H1 (cell line): ENCODE data around the gene FEM1C. TPM values are rescaled to one million over a fixed set of nuclear protein-coding genes. Genes with fewer than 3 reads are reported as not detected.
A peak's percentile ranks its signal among the peaks of the same experiment; 100 is the strongest.

Experiments used
- CTCF ChIA-PET: fragments of 300-600 bp; sonication (Branson Sonifier 250); formaldehyde crosslinking; loops from one replicate; lab custom pipeline; 2021; ENCODE audit not compliant: partially characterized antibody; lab: Charles Lee
- POLR2A ChIA-PET: fragments of 300-600 bp; sonication (Branson Sonifier 250); formaldehyde crosslinking; loops from one replicate; lab custom pipeline; 2021; ENCODE audit warnings: inconsistent platforms; ENCODE audit not compliant: partially characterized antibody; lab: Charles Lee
- DNase-seq, 2 experiments: peaks; one replicate each; pipeline versions ENCODE4 v3.0.0 to v3.0.0-alpha.2; 2010 to 2022; ENCODE audit warnings: low spot score in 2 of 2, low read depth in 1 of 2, mixed read lengths in 1 of 2
- FAIRE-seq: peaks from 2 replicates; lab custom pipeline; 2011; peaks lifted over from hg19 to GRCh38; lab: Jason Lieb, UNC
- H2AFZ ChIP-seq: 2 replicates; pipeline ENCODE4 v1.8.1; 2012; ENCODE audit warnings: low read length, inconsistent platforms
- H2AK5ac ChIP-seq: 2 replicates; pipeline ENCODE4 v1.6.1; 2013; ENCODE audit warnings: low read depth, low read length
- H2BK120ac ChIP-seq: replicated peaks from 2 replicates; pipeline ENCODE3; 2013; ENCODE audit warnings: low read depth, low read length, inconsistent platforms
- H2BK12ac ChIP-seq: 2 replicates; pipeline ENCODE4 v1.6.1; 2013; ENCODE audit warnings: low read depth, low read length
- H2BK15ac ChIP-seq: 2 replicates; pipeline ENCODE4 v1.6.1; 2013; ENCODE audit warnings: low read length
- H2BK20ac ChIP-seq: 2 replicates; pipeline ENCODE4 v1.6.1; 2013; ENCODE audit warnings: low read length
- H2BK5ac ChIP-seq: 2 replicates; pipeline ENCODE4 v1.6.1; 2013; ENCODE audit warnings: low read depth, low read length
- H3K14ac ChIP-seq: 2 replicates; pipeline ENCODE4 v1.6.1; 2013; ENCODE audit warnings: inconsistent platforms; ENCODE audit not compliant: insufficient read length
- H3K18ac ChIP-seq: 2 replicates; pipeline ENCODE4 v1.6.1; 2013; ENCODE audit warnings: low read length; ENCODE audit errors: extremely low read depth
- H3K23ac ChIP-seq: 2 replicates; pipeline ENCODE4 v1.6.1; 2013; ENCODE audit warnings: inconsistent platforms; ENCODE audit not compliant: insufficient read length
- H3K23me2 ChIP-seq: 2 replicates; pipeline ENCODE4 v1.6.1; 2013; ENCODE audit warnings: low read depth, low read length
- H3K27ac ChIP-seq: 2 replicates; pipeline ENCODE4 v1.6.1; 2011; ENCODE audit warnings: low read depth, low read length, inconsistent platforms
- H3K27me3 ChIP-seq, 4 experiments: replicated peaks in 1 of 4; 1 replicate in 1 of 4; 2 replicates in 3 of 4; pipeline versions ENCODE4 v1.6.1 to v1.8.1; 2011 to 2013; ENCODE audit warnings: low read length in 3 of 4, mild to moderate bottlenecking in 3 of 4, inconsistent platforms in 2 of 4, mixed read lengths in 2 of 4, moderate library complexity in 1 of 4; ENCODE audit not compliant: control insufficient read depth in 3 of 4, insufficient read depth in 3 of 4; ENCODE audit errors: extremely low read depth in 1 of 4
- H3K36me3 ChIP-seq, 4 experiments: 2 replicates each; pipeline versions ENCODE4 v1.6.1 to v1.8.1; 2011 to 2013; ENCODE audit warnings: mild to moderate bottlenecking in 4 of 4, low read length in 3 of 4, moderate library complexity in 2 of 4, control low read depth in 1 of 4, inconsistent platforms in 1 of 4; ENCODE audit not compliant: insufficient read depth in 4 of 4, control insufficient read depth in 2 of 4
- H3K4ac ChIP-seq: replicated peaks from 2 replicates; pipeline ENCODE3; 2013; ENCODE audit warnings: low read length, low read depth, mixed read lengths, inconsistent platforms; ENCODE audit not compliant: insufficient read length
- H3K4me1 ChIP-seq, 4 experiments: replicated peaks in 1 of 4; 1 replicate in 1 of 4; 2 replicates in 3 of 4; pipeline versions ENCODE4 v1.6.1 to v1.8.1; 2011 to 2013; ENCODE audit warnings: low read length in 3 of 4, inconsistent platforms in 2 of 4, mixed read lengths in 1 of 4; ENCODE audit not compliant: insufficient read depth in 4 of 4, control insufficient read depth in 3 of 4
- H3K4me2 ChIP-seq, 2 experiments: 2 replicates each; pipeline versions ENCODE4 v1.6.1 to v1.8.1; 2011 to 2013; ENCODE audit warnings: low read depth in 2 of 2, low read length in 2 of 2, control low read depth in 1 of 2, inconsistent platforms in 1 of 2, mild to moderate bottlenecking in 1 of 2; ENCODE audit not compliant: insufficient read depth in 1 of 2
- H3K4me3 ChIP-seq, 4 experiments: fragments of 200-600, 300-600 bp in 1 of 4; sonication (generic), shearing (Covaris generic), sonication (Bioruptor Twin) in 1 of 4; 2 replicates each; pipeline versions ENCODE4 v1.5.1 to v1.8.1; 2011 to 2016; ENCODE audit warnings: low read length in 4 of 4, low read depth in 3 of 4, control low read depth in 2 of 4, inconsistent platforms in 2 of 4, mild to moderate bottlenecking in 2 of 4, mixed read lengths in 1 of 4, moderate library complexity in 1 of 4; ENCODE audit not compliant: insufficient read depth in 2 of 4; ENCODE audit errors: extremely low read depth in 1 of 4
- H3K56ac ChIP-seq: replicated peaks from 2 replicates; pipeline ENCODE3; 2013; ENCODE audit warnings: low read depth, mild to moderate bottlenecking, mixed read lengths, low read length, inconsistent platforms; ENCODE audit not compliant: insufficient read length
- H3K79me1 ChIP-seq: 2 replicates; pipeline ENCODE4 v1.6.1; 2013; ENCODE audit warnings: low read depth, low read length, control low read depth
- H3K79me2 ChIP-seq, 2 experiments: 2 replicates each; pipeline versions ENCODE4 v1.6.1 to v1.8.1; 2012 to 2013; ENCODE audit warnings: low read length in 2 of 2, mild to moderate bottlenecking in 2 of 2, inconsistent platforms in 1 of 2; ENCODE audit not compliant: insufficient read depth in 2 of 2, control insufficient read depth in 1 of 2
- H3K9ac ChIP-seq, 4 experiments: replicated peaks in 1 of 4; 1 replicate in 1 of 4; 2 replicates in 3 of 4; pipeline versions ENCODE4 v1.6.1 to v1.8.1; 2011 to 2013; ENCODE audit warnings: low read depth in 3 of 4, low read length in 3 of 4, control low read depth in 2 of 4, mild to moderate bottlenecking in 2 of 4, moderate library complexity in 2 of 4, inconsistent platforms in 1 of 4; ENCODE audit errors: extremely low read depth in 1 of 4
- H3K9me3 ChIP-seq, 2 experiments: 2 replicates each; pipeline versions ENCODE4 v1.6.1 to v1.8.1; 2012 to 2013; ENCODE audit warnings: mild to moderate bottlenecking in 2 of 2, moderate library complexity in 2 of 2, control low read depth in 1 of 2, inconsistent platforms in 1 of 2, low read depth in 1 of 2, low read length in 1 of 2, mixed read lengths in 1 of 2; ENCODE audit not compliant: insufficient read depth in 2 of 2
- H4K20me1 ChIP-seq, 2 experiments: replicated peaks in 1 of 2; 2 replicates each; pipeline versions ENCODE3 to v1.8.1; 2011 to 2013; ENCODE audit warnings: inconsistent platforms in 2 of 2, low read length in 2 of 2, mild to moderate bottlenecking in 1 of 2; ENCODE audit not compliant: insufficient read depth in 2 of 2, control insufficient read depth in 1 of 2
- H4K5ac ChIP-seq: 2 replicates; pipeline ENCODE4 v1.6.1; 2013; ENCODE audit warnings: low read length, low read depth, mixed read lengths, inconsistent platforms; ENCODE audit not compliant: insufficient read length
- H4K8ac ChIP-seq: 2 replicates; pipeline ENCODE4 v1.8.0; 2013; ENCODE audit warnings: mild to moderate bottlenecking, moderate library complexity, low read length, inconsistent platforms; ENCODE audit not compliant: insufficient read depth; ENCODE audit errors: extremely low read depth
- H4K91ac ChIP-seq: replicated peaks from 2 replicates; pipeline ENCODE3; 2013; ENCODE audit warnings: low read length, mixed read lengths, inconsistent platforms; ENCODE audit not compliant: insufficient read length
- ATF2 ChIP-seq: IDR thresholded peaks from 2 replicates; pipeline ENCODE4 v1.6.1; 2012; ENCODE audit warnings: low read length, inconsistent platforms
- EGR1 ChIP-seq: IDR thresholded peaks from 2 replicates; pipeline ENCODE4 v1.6.1; 2011; ENCODE audit warnings: low read depth, low read length, borderline replicate concordance
- RNF2 ChIP-seq: fragments of 200-900, 300-1000 bp; sonication (generic); IDR thresholded peaks from 2 replicates; pipeline ENCODE4 v1.7.1; 2016; ENCODE audit warnings: borderline replicate concordance, low read depth, mild to moderate bottlenecking, antibody characterized with exemption, low read length; ENCODE audit not compliant: poor library complexity, severe bottlenecking; ENCODE audit errors: missing control alignments
- SIX5 ChIP-seq: IDR thresholded peaks from 2 replicates; pipeline ENCODE4 v1.6.1; 2011; ENCODE audit warnings: mild to moderate bottlenecking, low read depth, low read length
- WGBS, 2 experiments: shearing (Covaris generic) in 1 of 2; methylation state at CpG; one replicate each; pipeline versions ENCODE4 v1.1.6 to v1.1.7; 2013 to 2015; ENCODE audit warnings: low lambda C conversion rate in 2 of 2, mixed read lengths in 2 of 2, inconsistent platforms in 1 of 2, low coverage in 1 of 2, missing lambda C conversion rate in 1 of 2; ENCODE audit not compliant: insufficient replicate concordance in 2 of 2, insufficient coverage in 1 of 2, insufficient read length in 1 of 2; ENCODE audit errors: extremely low coverage in 1 of 2, missing lambda C conversion rate in 1 of 2; 5-methylcytosine and 5-hydroxymethylcytosine counted together
- polyA plus RNA-seq, 7 experiments: library from polyadenylated mRNA; depleted of rRNA in 3 of 7; stranded (reverse) in 5 of 7; unstranded in 2 of 7; fragments of >200 nt in 5 of 7; fragments of 200-250 nt in 2 of 7; gene quantifications; 1 replicate in 5 of 7; 2 replicates in 1 of 7; 4 replicates in 1 of 7; pipeline versions ENCODE4 v1.2.1 to v1.2.3, GENCODE V29; 2011 to 2013; ENCODE audit warnings: missing spikeins in 2 of 7, mixed read lengths in 2 of 7
- total RNA-seq: library from RNA; stranded (reverse); fragmentation: NEBNext Ultra II Directional; extraction: Animal tissue kit (Norgen Biotek cat#: 25700); gene quantifications from 2 replicates; pipeline ENCODE4 v1.2.1, GENCODE V29; 2021

Gene FEM1C
- total and polyA plus RNA-seq, 2 of the 8 experiments (the other 6 are each of a cell fraction or from before 2014, with no cell fraction given) = 4.4 to 17.7 TPM

GRCh38 chr5:115557667-115558387, 13.3 kb upstream of the FEM1C start:
- no peaks in the 10 kb centered on the region for H3K27me3 ChIP-seq
- H4K20me1 ChIP-seq = no peaks in the 10 kb centered on the region
- no peak overlapping the region for H3K4me3 ChIP-seq
- peak overlapping the region in 1 of 2 experiments; percentile 16; a peak in 1 of 4 replicates for H3K4me2 ChIP-seq
- 75% methylated on average over 3 of the region's 3 CpGs; no CpG with 5 or more reads in 1 of the 2 experiments for WGBS, 2 experiments
- H3K23me2 ChIP-seq = no peaks in the 10 kb centered on the region
- no peak overlapping the region for H3K27ac ChIP-seq
- no peak overlapping the region for H2BK15ac ChIP-seq
- H3K4me1 ChIP-seq = peaks cover 3 to 6% (median 3%) of the 10 kb centered on the region in 4 experiments; a peak in 6 of 7 replicates
- H4K8ac ChIP-seq = no peak overlapping the region
- no peak overlapping the region for H2BK12ac ChIP-seq
- no peak overlapping the region for H3K9ac ChIP-seq
- no peak overlapping the region for H2AK5ac ChIP-seq
- no peak overlapping the region for H3K18ac ChIP-seq
- no peak overlapping the region for H3K56ac ChIP-seq
- POLR2A ChIA-PET = no interaction called here
- no peak overlapping the region for H4K5ac ChIP-seq
- CTCF ChIA-PET = interaction anchor here (8.4 kb wide), 1 partner anchor 16 kb away, joined by 107 read pairs; no protein-coding TSS in a partner anchor
- no peaks in the 10 kb centered on the region for H3K36me3 ChIP-seq
- H3K79me1 ChIP-seq = no peaks in the 10 kb centered on the region
- FAIRE-seq = no peak
- H3K9me3 ChIP-seq = no peaks in the 10 kb centered on the region
- no peak overlapping the region for H4K91ac ChIP-seq
- H3K4ac ChIP-seq = no peak overlapping the region
- no peak overlapping the region for H3K23ac ChIP-seq
- no peak overlapping the region for H2BK5ac ChIP-seq
- H2AFZ ChIP-seq = peak overlapping the region; percentile 52; the same call in 1 of the 2 replicates
- H3K79me2 ChIP-seq = no peaks in the 10 kb centered on the region
- H2BK120ac ChIP-seq = no peak overlapping the region
- H2BK20ac ChIP-seq = no peak overlapping the region
- no peak for DNase-seq
- TF ChIP-seq ATF2 (no peak), SIX5 (no peak), EGR1 (no peak), RNF2 (no peak)
- no peak overlapping the region for H3K14ac ChIP-seq
